ENCODE data around the gene NPM1.

NPM1 gene

GRCh38 chr5:171388816-171389168 lies 1.1 kb downstream of the NPM1 start:
- H4K8ac ChIP-seq (ENCODE audit: low read depth, low read length): no peak overlapping the region
- peak overlapping the region; percentile 79 for H3K9ac ChIP-seq (ENCODE audit: low read length)
- peaks cover 12% of the 10 kb centered on the region for H3K79me1 ChIP-seq (ENCODE audit: low read length)
- peak overlapping the region; percentile 99 for H3K4ac ChIP-seq (ENCODE audit: low read depth, low read length)
- H3K4me1 ChIP-seq (ENCODE audit: control insufficient read depth in 1 of 2, insufficient read depth in 2 of 2, low read length in 2 of 2): no peaks in the 10 kb centered on the region
- H2AK5ac ChIP-seq (ENCODE audit: low read length): no peak overlapping the region
- peaks cover 13 to 18% of the 10 kb centered on the region in 2 experiments for H3K36me3 ChIP-seq (ENCODE audit: control insufficient read depth in 1 of 2, insufficient read depth in 2 of 2, low read length in 2 of 2)
- H3K27me3 ChIP-seq (ENCODE audit: insufficient read depth, low read length): no peaks in the 10 kb centered on the region
- H2BK120ac ChIP-seq (ENCODE audit: insufficient read depth, low read length, poor library complexity): no peak overlapping the region
- H3K18ac ChIP-seq (ENCODE audit: low read length): no peak overlapping the region
- H3K79me2 ChIP-seq (ENCODE audit: control insufficient read depth, insufficient read depth, low read length, poor library complexity): peaks cover 28% of the 10 kb centered on the region
- H3K14ac ChIP-seq (ENCODE audit: low read length): no peak overlapping the region
- peak overlapping the region; percentile 68 for H3K4me2 ChIP-seq (ENCODE audit: low read length)
- no peak overlapping the region for H3K23ac ChIP-seq (ENCODE audit: low read length)
- H2BK5ac ChIP-seq (ENCODE audit: low read depth, low read length, poor library complexity): no peak overlapping the region
- H2BK12ac ChIP-seq (ENCODE audit: low read length): no peak overlapping the region
- H3K4me3 ChIP-seq (ENCODE audit: low read depth, low read length): peak overlapping the region; percentile 98
- H3K27ac ChIP-seq (ENCODE audit: low read depth, low read length): no peak overlapping the region
- H4K12ac ChIP-seq (ENCODE audit: low read depth, low read length): no peak overlapping the region
- H3K9me3 ChIP-seq (ENCODE audit: insufficient read depth, low read depth, low read length): no peaks in the 10 kb centered on the region
- no peak for DNase-seq
- H4K91ac ChIP-seq (ENCODE audit: low read depth, low read length): no peak overlapping the region
- no peak overlapping the region for H2AFZ ChIP-seq (ENCODE audit: insufficient read depth, low read length, poor library complexity)
- WGBS (ENCODE audit: extremely low coverage, insufficient coverage, insufficient read length): no CpG with 5 or more reads among the region's 14 CpGs

GRCh38 chr5:171390883-171391677 lies 3.4 kb downstream of the NPM1 start:
- WGBS (ENCODE audit: extremely low coverage, insufficient coverage, insufficient read length): no CpG with 5 or more reads among the region's 8 CpGs
- no peak overlapping the region for H2BK120ac ChIP-seq (ENCODE audit: insufficient read depth, low read length, poor library complexity)
- no peak overlapping the region for H2AFZ ChIP-seq (ENCODE audit: insufficient read depth, low read length, poor library complexity)

GRCh38 chr5:171391996-171392577 lies 4.4 kb downstream of the NPM1 start:
- H2BK120ac ChIP-seq (ENCODE audit: insufficient read depth, low read length, poor library complexity): no peak overlapping the region
- H3K4me2 ChIP-seq (ENCODE audit: low read length): no peak overlapping the region
- no peak overlapping the region for H2BK12ac ChIP-seq (ENCODE audit: low read length)
- H2AK5ac ChIP-seq (ENCODE audit: low read length): no peak overlapping the region
- H2BK5ac ChIP-seq (ENCODE audit: low read depth, low read length, poor library complexity): no peak overlapping the region
- H3K23ac ChIP-seq (ENCODE audit: low read length): no peak overlapping the region
- no peak for DNase-seq
- H4K91ac ChIP-seq (ENCODE audit: low read depth, low read length): no peak overlapping the region
- no peaks in the 10 kb centered on the region for H3K4me1 ChIP-seq (ENCODE audit: control insufficient read depth in 1 of 2, insufficient read depth in 2 of 2, low read length in 2 of 2)
- no peak overlapping the region for H4K12ac ChIP-seq (ENCODE audit: low read depth, low read length)
- no peak overlapping the region for H3K9ac ChIP-seq (ENCODE audit: low read length)
- H3K36me3 ChIP-seq (ENCODE audit: control insufficient read depth in 1 of 2, insufficient read depth in 2 of 2, low read length in 2 of 2): peaks cover 33 to 43% of the 10 kb centered on the region in 2 experiments
- H3K14ac ChIP-seq (ENCODE audit: low read length): no peak overlapping the region
- no peak overlapping the region for H3K4me3 ChIP-seq (ENCODE audit: low read depth, low read length)
- H2AFZ ChIP-seq (ENCODE audit: insufficient read depth, low read length, poor library complexity): no peak overlapping the region
- H3K4ac ChIP-seq (ENCODE audit: low read depth, low read length): peak overlapping the region; percentile 66
- H3K27me3 ChIP-seq (ENCODE audit: insufficient read depth, low read length): no peaks in the 10 kb centered on the region
- no peaks in the 10 kb centered on the region for H3K9me3 ChIP-seq (ENCODE audit: insufficient read depth, low read depth, low read length)
- no CpG with 5 or more reads among the region's 14 CpGs for WGBS (ENCODE audit: extremely low coverage, insufficient coverage, insufficient read length)
- peaks cover 40% of the 10 kb centered on the region for H3K79me2 ChIP-seq (ENCODE audit: control insufficient read depth, insufficient read depth, low read length, poor library complexity)
- peaks cover 8% of the 10 kb centered on the region for H3K79me1 ChIP-seq (ENCODE audit: low read length)
- no peak overlapping the region for H3K18ac ChIP-seq (ENCODE audit: low read length)
- H3K27ac ChIP-seq (ENCODE audit: low read depth, low read length): no peak overlapping the region
- H4K8ac ChIP-seq (ENCODE audit: low read depth, low read length): no peak overlapping the region

More at GRCh38 chr5:171390883-171391677, 3.4 kb downstream of the NPM1 start:
- H3K9ac ChIP-seq (ENCODE audit: low read length): no peak overlapping the region
- no peak overlapping the region for H4K12ac ChIP-seq (ENCODE audit: low read depth, low read length)
- peaks cover 30 to 36% of the 10 kb centered on the region in 2 experiments for H3K36me3 ChIP-seq (ENCODE audit: control insufficient read depth in 1 of 2, insufficient read depth in 2 of 2, low read length in 2 of 2)
- H3K14ac ChIP-seq (ENCODE audit: low read length): no peak overlapping the region
- H3K79me1 ChIP-seq (ENCODE audit: low read length): peaks cover 12% of the 10 kb centered on the region
- peak overlapping the region; percentile 97 for H3K4ac ChIP-seq (ENCODE audit: low read depth, low read length)
- H3K4me2 ChIP-seq (ENCODE audit: low read length): peak overlapping the region; percentile 44
- H3K23ac ChIP-seq (ENCODE audit: low read length): no peak overlapping the region
- H3K9me3 ChIP-seq (ENCODE audit: insufficient read depth, low read depth, low read length): no peaks in the 10 kb centered on the region
- no peak overlapping the region for H3K4me3 ChIP-seq (ENCODE audit: low read depth, low read length)
- H3K27ac ChIP-seq (ENCODE audit: low read depth, low read length): no peak overlapping the region
- no peaks in the 10 kb centered on the region for H3K27me3 ChIP-seq (ENCODE audit: insufficient read depth, low read length)
- no peak overlapping the region for H2BK12ac ChIP-seq (ENCODE audit: low read length)
- H3K79me2 ChIP-seq (ENCODE audit: control insufficient read depth, insufficient read depth, low read length, poor library complexity): peaks cover 38% of the 10 kb centered on the region
- H3K18ac ChIP-seq (ENCODE audit: low read length): no peak overlapping the region
- no peak for DNase-seq
- no peak overlapping the region for H4K91ac ChIP-seq (ENCODE audit: low read depth, low read length)
- no peak overlapping the region for H4K8ac ChIP-seq (ENCODE audit: low read depth, low read length)
- H2AK5ac ChIP-seq (ENCODE audit: low read length): no peak overlapping the region
- H3K4me1 ChIP-seq (ENCODE audit: control insufficient read depth in 1 of 2, insufficient read depth in 2 of 2, low read length in 2 of 2): no peaks in the 10 kb centered on the region
- H2BK5ac ChIP-seq (ENCODE audit: low read depth, low read length, poor library complexity): no peak overlapping the region

- no peak for DNase-seq
- Histone ChIP-seq H3K27ac (ENCODE audit: low read depth, low read length) (no peak overlapping the region), H3K9ac (ENCODE audit: low read length) (no peak overlapping the region), H3K4me2 (ENCODE audit: low read length) (no peak overlapping the region), H2BK12ac (ENCODE audit: low read length) (no peak overlapping the region), H3K9me3 (ENCODE audit: insufficient read depth, low read depth, low read length) (no peaks in the 10 kb centered on the region), H2BK120ac (ENCODE audit: insufficient read depth, low read length, poor library complexity) (no peak overlapping the region), H3K27me3 (ENCODE audit: insufficient read depth, low read length) (no peaks in the 10 kb centered on the region), H3K79me2 (ENCODE audit: control insufficient read depth, insufficient read depth, low read length, poor library complexity) (peaks cover 39% of the 10 kb centered on the region), H4K8ac (ENCODE audit: low read depth, low read length) (no peak overlapping the region), H3K14ac (ENCODE audit: low read length) (no peak overlapping the region), H4K91ac (ENCODE audit: low read depth, low read length) (no peak overlapping the region), H2BK5ac (ENCODE audit: low read depth, low read length, poor library complexity) (no peak overlapping the region), H2AK5ac (ENCODE audit: low read length) (no peak overlapping the region), H3K23ac (ENCODE audit: low read length) (no peak overlapping the region), H3K4me3 (ENCODE audit: low read depth, low read length) (no peak overlapping the region), H3K4me1 (ENCODE audit: control insufficient read depth in 1 of 2, insufficient read depth in 2 of 2, low read length in 2 of 2) (no peaks in the 10 kb centered on the region), H4K12ac (ENCODE audit: low read depth, low read length) (no peak overlapping the region), H3K18ac (ENCODE audit: low read length) (no peak overlapping the region), H2AFZ (ENCODE audit: insufficient read depth, low read length, poor library complexity) (no peak overlapping the region), H3K4ac (ENCODE audit: low read depth, low read length) (peak overlapping the region; percentile 77), H3K36me3 (ENCODE audit: control insufficient read depth in 1 of 2, insufficient read depth in 2 of 2, low read length in 2 of 2) (peaks cover 35 to 48% of the 10 kb centered on the region in 2 experiments), H3K79me1 (ENCODE audit: low read length) (peaks cover 6% of the 10 kb centered on the region)
- WGBS (ENCODE audit: extremely low coverage, insufficient coverage, insufficient read length): 96% methylated on average over 2 of the region's 4 CpGs
Observed at GRCh38 chr5:171392585-171393159, 5.0 kb downstream of the NPM1 start.
